Breast epithelium (tissue), 4 donors: ENCODE measurements around the gene DRG2. TPM values are rescaled to one million over a fixed set of nuclear protein-coding genes. Genes with fewer than 3 reads are reported as not detected.

Experiments used
- DNase-seq, 2 donors: peaks; one replicate each; pipeline ENCODE4 v3.0.0-alpha.2; 2019; ENCODE audit warnings: low spot score in 2 of 2
- H3K27ac ChIP-seq, 2 donors: fragments of 200-600 bp; sonication (generic) in 1 of 2; one replicate each; pipeline ENCODE4 v1.5.1; 2016 to 2019; ENCODE audit warnings: mild to moderate bottlenecking in 1 of 2
- H3K27me3 ChIP-seq, 2 donors: fragments of 200-600 bp; sonication (generic) in 1 of 2; one replicate each; pipeline versions ENCODE4 v1.5.1 to v1.6.0; 2017 to 2019; ENCODE audit warnings: control low read depth in 1 of 2, mild to moderate bottlenecking in 1 of 2
- H3K36me3 ChIP-seq: fragments of 200-600 bp; one replicate; pipeline ENCODE4 v1.5.1; 2019
- H3K4me1 ChIP-seq, 2 donors: fragments of 200-600 bp; sonication (generic); one replicate each; pipeline ENCODE4 v1.5.1; 2016 to 2019; ENCODE audit warnings: control low read depth in 1 of 2
- H3K4me3 ChIP-seq, 3 donors: fragments of 200-600 bp; sonication (generic); 1 replicate in 2 of 3; 2 replicates in 1 of 3; pipeline ENCODE4 v1.5.1; 2016 to 2019; ENCODE audit warnings: mild to moderate bottlenecking in 3 of 3, moderate library complexity in 2 of 3
- H3K9me3 ChIP-seq, 2 donors: fragments of 200-600 bp; sonication (generic) in 1 of 2; one replicate each; pipeline ENCODE4 v1.5.1; 2016 to 2019; ENCODE audit warnings: control low read depth in 1 of 2
- POLR2A ChIP-seq: fragments of 450-650 bp; IDR thresholded peaks from one replicate; pipeline ENCODE4 v1.6.1; 2016; ENCODE audit warnings: antibody characterized with exemption, mild to moderate bottlenecking, moderate library complexity
- POLR2AphosphoS5 ChIP-seq, 3 donors: sonication (generic); formaldehyde crosslinking; IDR thresholded peaks; one replicate each; pipeline ENCODE4 v1.6.1; 2017; ENCODE audit warnings: antibody characterized with exemption in 3 of 3
- intact Hi-C: fragments of 100-400 bp; cut with DNase I; formaldehyde crosslinking; loops from one replicate; pipeline ENCODE4 v1.15.1; 2023; ENCODE audit warnings: low total_unique reads
- total RNA-seq, 3 donors: library from RNA; depleted of rRNA; stranded (reverse); fragments of >200 nt; gene quantifications; one replicate each; pipeline ENCODE4 v1.1.0, GENCODE V29; 2016
- TF ChIP-seq, protein P1 (sequence below), 3 donors: fragments of 450-650 bp; IDR thresholded peaks; one replicate each; pipeline ENCODE4 v1.5.1; 2016 to 2017; ENCODE audit warnings: antibody characterized with exemption in 3 of 3, mild to moderate bottlenecking in 3 of 3, moderate library complexity in 3 of 3

Gene DRG2
- total RNA-seq, 3 donors from 2014 or later = 36.4 to 42.0 (median 40.3) TPM

DNA sequence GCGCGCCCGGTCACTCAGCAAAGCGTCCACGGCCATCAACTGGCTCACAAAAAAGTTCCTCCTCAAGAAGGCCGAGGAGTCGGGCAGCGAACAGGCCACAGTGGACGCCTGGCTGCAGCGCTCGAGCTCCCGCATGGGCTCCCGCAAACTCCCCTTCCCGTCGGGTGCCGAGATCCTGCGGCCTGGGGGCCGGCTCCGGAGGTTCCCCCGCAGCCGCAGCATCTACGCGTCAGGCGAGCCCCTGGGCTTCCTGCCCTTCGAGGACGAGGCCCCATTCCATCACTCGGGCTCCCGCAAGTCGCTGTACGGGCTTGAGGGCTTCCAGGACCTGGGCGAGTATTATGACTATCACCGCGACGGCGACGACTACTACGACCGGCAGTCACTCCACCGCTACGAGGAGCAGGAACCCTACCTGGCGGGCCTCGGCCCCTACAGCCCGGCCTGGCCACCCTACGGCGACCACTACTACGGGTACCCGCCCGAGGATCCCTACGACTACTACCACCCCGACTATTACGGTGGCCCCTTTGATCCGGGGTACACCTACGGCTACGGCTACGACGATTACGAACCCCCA, 31.5 kb downstream of the DRG2 start:
- H3K4me3 ChIP-seq = no peak overlapping the region
- intact Hi-C loops = no loop called here
- no peak overlapping the region for H3K27ac ChIP-seq
- no peaks in the 10 kb centered on the region for H3K36me3 ChIP-seq
- no peaks in the 10 kb centered on the region for H3K27me3 ChIP-seq
- H3K9me3 ChIP-seq = peaks cover 0 to 6% of the 10 kb centered on the region in 2 donors
- TF ChIP-seq, protein P1, sequence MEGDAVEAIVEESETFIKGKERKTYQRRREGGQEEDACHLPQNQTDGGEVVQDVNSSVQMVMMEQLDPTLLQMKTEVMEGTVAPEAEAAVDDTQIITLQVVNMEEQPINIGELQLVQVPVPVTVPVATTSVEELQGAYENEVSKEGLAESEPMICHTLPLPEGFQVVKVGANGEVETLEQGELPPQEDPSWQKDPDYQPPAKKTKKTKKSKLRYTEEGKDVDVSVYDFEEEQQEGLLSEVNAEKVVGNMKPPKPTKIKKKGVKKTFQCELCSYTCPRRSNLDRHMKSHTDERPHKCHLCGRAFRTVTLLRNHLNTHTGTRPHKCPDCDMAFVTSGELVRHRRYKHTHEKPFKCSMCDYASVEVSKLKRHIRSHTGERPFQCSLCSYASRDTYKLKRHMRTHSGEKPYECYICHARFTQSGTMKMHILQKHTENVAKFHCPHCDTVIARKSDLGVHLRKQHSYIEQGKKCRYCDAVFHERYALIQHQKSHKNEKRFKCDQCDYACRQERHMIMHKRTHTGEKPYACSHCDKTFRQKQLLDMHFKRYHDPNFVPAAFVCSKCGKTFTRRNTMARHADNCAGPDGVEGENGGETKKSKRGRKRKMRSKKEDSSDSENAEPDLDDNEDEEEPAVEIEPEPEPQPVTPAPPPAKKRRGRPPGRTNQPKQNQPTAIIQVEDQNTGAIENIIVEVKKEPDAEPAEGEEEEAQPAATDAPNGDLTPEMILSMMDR (IDR thresholded peaks at IDR 0.05) = no peak
- no peak for TF ChIP-seq POLR2A
- no peak for TF ChIP-seq POLR2AphosphoS5 (IDR thresholded peaks at IDR 0.05)
- no peak for DNase-seq
- H3K4me1 ChIP-seq = no peaks in the 10 kb centered on the region

DNA sequence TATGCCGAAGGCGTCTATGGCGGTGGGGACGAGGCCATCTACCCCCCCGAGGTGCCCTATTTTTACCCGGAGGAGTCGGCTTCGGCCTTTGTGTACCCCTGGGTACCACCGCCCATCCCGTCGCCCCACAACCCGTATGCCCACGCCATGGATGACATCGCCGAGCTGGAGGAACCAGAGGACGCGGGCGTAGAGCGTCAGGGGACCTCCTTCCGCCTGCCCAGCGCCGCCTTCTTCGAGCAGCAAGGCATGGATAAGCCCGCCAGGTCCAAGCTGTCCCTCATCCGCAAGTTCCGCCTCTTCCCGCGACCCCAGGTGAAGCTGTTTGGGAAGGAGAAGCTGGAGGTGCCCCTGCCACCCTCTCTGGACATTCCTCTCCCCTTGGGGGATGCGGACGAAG, 32.2 kb downstream of the DRG2 start:
- no peaks in the 10 kb centered on the region for H3K4me1 ChIP-seq
- no peak overlapping the region for H3K27ac ChIP-seq
- intact Hi-C loops = no loop called here
- no peaks in the 10 kb centered on the region for H3K27me3 ChIP-seq
- TF ChIP-seq POLR2AphosphoS5 (IDR thresholded peaks at IDR 0.05) = no peak
- TF ChIP-seq, protein P1 (IDR thresholded peaks at IDR 0.05) = no peak
- TF ChIP-seq POLR2A = no peak
- no peak overlapping the region for H3K4me3 ChIP-seq
- no peak for DNase-seq
- no peaks in the 10 kb centered on the region for H3K36me3 ChIP-seq
- peaks cover 0 to 6% of the 10 kb centered on the region in 2 donors for H3K9me3 ChIP-seq

DNA sequence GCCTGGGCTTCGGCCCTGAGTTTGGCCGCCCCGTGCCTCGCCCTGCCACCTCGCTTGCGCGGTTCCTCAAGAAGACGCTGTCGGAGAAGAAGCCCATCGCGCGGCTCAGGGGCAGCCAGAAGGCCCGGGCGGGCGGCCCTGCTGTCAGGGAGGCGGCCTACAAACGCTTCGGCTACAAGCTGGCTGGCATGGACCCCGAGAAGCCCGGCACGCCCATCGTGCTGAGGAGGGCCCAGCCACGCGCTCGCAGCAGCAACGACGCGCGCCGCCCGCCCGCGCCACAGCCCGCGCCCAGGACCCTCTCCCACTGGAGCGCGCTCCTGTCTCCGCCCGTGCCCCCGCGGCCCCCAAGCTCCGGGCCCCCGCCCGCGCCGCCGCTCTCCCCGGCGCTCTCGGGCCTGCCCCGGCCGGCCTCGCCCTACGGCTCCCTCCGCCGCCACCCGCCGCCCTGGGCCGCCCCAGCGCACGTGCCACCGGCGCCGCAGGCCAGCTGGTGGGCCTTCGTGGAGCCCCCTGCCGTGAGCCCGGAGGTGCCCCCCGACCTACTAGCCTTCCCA, 32.8 kb downstream of the DRG2 start:
- intact Hi-C loops = no loop called here
- H3K4me1 ChIP-seq = no peaks in the 10 kb centered on the region
- no peak for DNase-seq
- TF ChIP-seq, protein P1 (IDR thresholded peaks at IDR 0.05) = no peak
- TF ChIP-seq POLR2A (no peak), POLR2AphosphoS5 (IDR thresholded peaks at IDR 0.05) (no peak)
- no peaks in the 10 kb centered on the region for H3K27me3 ChIP-seq
- H3K9me3 ChIP-seq = peaks cover 0 to 6% of the 10 kb centered on the region in 2 donors
- H3K4me3 ChIP-seq = no peak overlapping the region
- H3K36me3 ChIP-seq = no peaks in the 10 kb centered on the region
- no peak overlapping the region for H3K27ac ChIP-seq

DNA sequence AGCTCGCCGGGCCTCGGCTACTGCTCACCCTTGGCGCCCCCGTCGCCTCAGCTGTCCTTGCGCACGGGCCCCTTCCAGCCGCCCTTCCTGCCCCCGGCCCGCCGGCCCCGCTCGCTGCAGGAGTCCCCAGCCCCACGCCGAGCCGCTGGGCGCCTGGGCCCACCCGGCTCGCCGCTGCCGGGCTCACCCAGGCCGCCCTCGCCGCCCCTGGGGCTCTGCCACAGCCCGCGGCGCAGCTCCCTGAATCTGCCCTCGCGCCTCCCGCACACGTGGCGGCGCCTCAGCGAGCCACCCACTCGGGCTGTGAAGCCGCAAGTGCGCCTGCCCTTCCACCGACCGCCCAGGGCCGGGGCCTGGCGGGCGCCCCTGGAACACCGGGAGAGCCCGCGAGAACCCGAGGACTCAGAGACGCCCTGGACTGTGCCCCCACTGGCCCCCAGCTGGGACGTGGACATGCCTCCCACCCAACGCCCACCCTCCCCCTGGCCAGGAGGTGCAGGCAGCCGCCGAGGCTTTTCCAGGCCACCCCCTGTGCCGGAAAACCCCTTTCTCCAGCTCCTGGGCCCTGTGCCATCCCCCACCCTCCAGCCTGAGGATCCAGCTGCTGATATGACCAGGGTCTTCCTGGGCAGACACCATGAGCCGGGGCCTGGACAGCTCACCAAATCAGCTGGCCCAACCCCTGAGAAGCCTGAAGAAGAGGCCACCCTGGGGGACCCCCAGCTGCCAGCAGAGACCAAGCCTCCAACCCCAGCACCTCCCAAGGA, 33.6 kb downstream of the DRG2 start:
- no peak for DNase-seq
- H3K4me1 ChIP-seq = no peaks in the 10 kb centered on the region
- intact Hi-C loops = no loop called here
- H3K4me3 ChIP-seq = no peak overlapping the region
- H3K36me3 ChIP-seq = no peaks in the 10 kb centered on the region
- no peaks in the 10 kb centered on the region for H3K27me3 ChIP-seq
- TF ChIP-seq POLR2A (no peak), POLR2AphosphoS5 (IDR thresholded peaks at IDR 0.05) (no peak)
- TF ChIP-seq, protein P1 (IDR thresholded peaks at IDR 0.05) = no peak
- H3K9me3 ChIP-seq = peaks cover 0 to 6% of the 10 kb centered on the region in 2 donors
- H3K27ac ChIP-seq = no peak overlapping the region
